H9 (cell line): ENCODE measurements around the gene DUSP10. TPM values are rescaled to one million over a fixed set of nuclear protein-coding genes. Genes with fewer than 3 reads are reported as not detected.

ENCODE experiments used
- DNase-seq: peaks from one replicate; pipeline ENCODE4 v3.0.0-alpha.2; 2017
- H2AFZ ChIP-seq: one replicate; pipeline ENCODE4 v1.6.1; 2013; ENCODE audit warnings: mild to moderate bottlenecking, low read length, control low read depth, moderate library complexity
- H2AK5ac ChIP-seq: 2 replicates; pipeline ENCODE4 v1.6.1; 2013; ENCODE audit warnings: low read length, control low read depth, mixed read lengths; ENCODE audit not compliant: insufficient read length
- H2BK120ac ChIP-seq: one replicate; pipeline ENCODE4 v1.6.1; 2013; ENCODE audit warnings: low read depth, mild to moderate bottlenecking, low read length, control low read depth, inconsistent platforms; ENCODE audit not compliant: poor library complexity, severe bottlenecking
- H2BK12ac ChIP-seq: 2 replicates; pipeline ENCODE4 v1.6.1; 2013; ENCODE audit warnings: low read length, control low read depth, mixed read lengths, low read depth; ENCODE audit not compliant: insufficient read length
- H2BK15ac ChIP-seq: 2 replicates; pipeline ENCODE4 v1.6.1; 2013; ENCODE audit warnings: low read depth, low read length, control low read depth
- H2BK20ac ChIP-seq: one replicate; pipeline ENCODE4 v1.6.1; 2013; ENCODE audit warnings: low read depth, mild to moderate bottlenecking, low read length, control low read depth, inconsistent platforms; ENCODE audit not compliant: poor library complexity, severe bottlenecking
- H2BK5ac ChIP-seq: 2 replicates; pipeline ENCODE4 v1.6.1; 2013; ENCODE audit warnings: low read length, control low read depth, mixed read lengths; ENCODE audit not compliant: insufficient read length
- H3K14ac ChIP-seq: 2 replicates; pipeline ENCODE4 v1.6.1; 2013; ENCODE audit warnings: low read length, control low read depth; ENCODE audit not compliant: insufficient read depth
- H3K18ac ChIP-seq: 2 replicates; pipeline ENCODE4 v1.6.1; 2013; ENCODE audit warnings: low read depth, mild to moderate bottlenecking, mixed read lengths, low read length, control low read depth; ENCODE audit not compliant: insufficient read length
- H3K23ac ChIP-seq: 2 replicates; pipeline ENCODE4 v1.6.1; 2013; ENCODE audit warnings: low read length, control low read depth, mixed read lengths, low read depth; ENCODE audit not compliant: insufficient read length
- H3K23me2 ChIP-seq: 2 replicates; pipeline ENCODE4 v1.6.1; 2013; ENCODE audit warnings: low read depth, mild to moderate bottlenecking, mixed read lengths, low read length, control low read depth; ENCODE audit not compliant: insufficient read length, poor library complexity, severe bottlenecking
- H3K27ac ChIP-seq: 2 replicates; pipeline ENCODE4 v1.5.1; 2013; ENCODE audit warnings: low read length, control low read depth, mixed read lengths, low read depth; ENCODE audit not compliant: insufficient read length
- H3K27me3 ChIP-seq: 2 replicates; pipeline ENCODE4 v1.6.1; 2013; ENCODE audit warnings: low read length, control low read depth, inconsistent platforms; ENCODE audit not compliant: insufficient read depth
- H3K4ac ChIP-seq: 2 replicates; pipeline ENCODE4 v1.6.1; 2013; ENCODE audit warnings: low read depth, mild to moderate bottlenecking, control low read depth, inconsistent platforms, low read length, moderate library complexity
- H3K4me1 ChIP-seq: 2 replicates; pipeline ENCODE4 v1.6.1; 2013; ENCODE audit warnings: low read length, control low read depth, inconsistent platforms; ENCODE audit not compliant: insufficient read depth
- H3K4me2 ChIP-seq: 2 replicates; pipeline ENCODE4 v1.6.1; 2013; ENCODE audit warnings: low read length, control low read depth, mixed read lengths; ENCODE audit not compliant: insufficient read length, insufficient read depth
- H3K56ac ChIP-seq: 2 replicates; pipeline ENCODE4 v1.6.1; 2013; ENCODE audit warnings: low read depth, mild to moderate bottlenecking, mixed read lengths, low read length, control low read depth; ENCODE audit not compliant: insufficient read length
- H3K79me1 ChIP-seq: 2 replicates; pipeline ENCODE4 v1.6.1; 2013; ENCODE audit warnings: low read depth, mild to moderate bottlenecking, moderate library complexity, low read length, control low read depth, inconsistent platforms; ENCODE audit not compliant: insufficient read depth, poor library complexity, severe bottlenecking
- H3K79me2 ChIP-seq: 2 replicates; pipeline ENCODE4 v1.6.1; 2013; ENCODE audit warnings: low read length, control low read depth, inconsistent platforms; ENCODE audit not compliant: insufficient read depth
- H3K9ac ChIP-seq: 2 replicates; pipeline ENCODE4 v1.6.1; 2013; ENCODE audit warnings: low read length, control low read depth, mixed read lengths; ENCODE audit not compliant: insufficient read length; ENCODE audit errors: extremely low read depth
- H3K9me3 ChIP-seq: one replicate; pipeline ENCODE4 v1.6.1; 2013; ENCODE audit warnings: low read depth, low read length, inconsistent platforms; ENCODE audit not compliant: control insufficient read depth
- H3T11ph ChIP-seq: one replicate; pipeline ENCODE4 v1.6.1; 2013; ENCODE audit warnings: mild to moderate bottlenecking, low read length, control low read depth, inconsistent platforms
- H4K20me1 ChIP-seq: one replicate; pipeline ENCODE4 v1.6.1; 2013; ENCODE audit not compliant: control insufficient read depth, insufficient read length, insufficient read depth
- H4K5ac ChIP-seq: 2 replicates; pipeline ENCODE4 v1.6.1; 2013; ENCODE audit warnings: low read depth, mild to moderate bottlenecking, mixed read lengths, low read length, control low read depth; ENCODE audit not compliant: insufficient read length
- H4K8ac ChIP-seq: replicated peaks from 2 replicates; pipeline ENCODE4 v1.6.1; 2013; ENCODE audit warnings: low read length, control low read depth, mixed read lengths, low read depth; ENCODE audit not compliant: insufficient read length
- H4K91ac ChIP-seq: 2 replicates; pipeline ENCODE4 v1.6.1; 2013; ENCODE audit warnings: low read depth, mild to moderate bottlenecking, moderate library complexity, mixed read lengths, low read length, control low read depth; ENCODE audit not compliant: insufficient read length
- H3K27ac Mint-ChIP-seq, 3 experiments: 2 replicates in 2 of 3; 3 replicates in 1 of 3; pipeline ENCODE4 v1.8.0; 2020 to 2021; ENCODE audit warnings: mixed read lengths in 3 of 3, mild to moderate bottlenecking in 1 of 3, moderate library complexity in 1 of 3
- H3K27me3 Mint-ChIP-seq: 2 replicates; pipeline ENCODE4 v1.8.0; 2021; ENCODE audit warnings: low read depth, mild to moderate bottlenecking, moderate library complexity, mixed read lengths
- H3K36me3 Mint-ChIP-seq, 3 experiments: 2 replicates in 2 of 3; 3 replicates in 1 of 3; pipeline ENCODE4 v1.8.0; 2020 to 2021; ENCODE audit warnings: low read depth in 3 of 3, mixed read lengths in 3 of 3; ENCODE audit not compliant: insufficient read depth in 1 of 3
- H3K4me1 Mint-ChIP-seq, 2 experiments: 2 replicates each; pipeline ENCODE4 v1.8.0; 2020; ENCODE audit warnings: mixed read lengths in 2 of 2
- H3K4me3 Mint-ChIP-seq, 2 experiments: 2 replicates in 1 of 2; 3 replicates in 1 of 2; pipeline ENCODE4 v1.8.0; 2020 to 2021; ENCODE audit warnings: mild to moderate bottlenecking in 2 of 2, mixed read lengths in 2 of 2, moderate library complexity in 1 of 2
- H3K9me3 Mint-ChIP-seq, 2 experiments: 2 replicates in 1 of 2; 3 replicates in 1 of 2; pipeline ENCODE4 v1.8.0; 2020; ENCODE audit warnings: mild to moderate bottlenecking in 2 of 2, mixed read lengths in 2 of 2, moderate library complexity in 1 of 2
- CTCF ChIP-seq: fragments of 200-600 bp; sonication (generic); conservative IDR thresholded peaks from 3 replicates; pipeline ENCODE4 v1.8.0; 2021; ENCODE audit warnings: antibody characterized with exemption, mild to moderate bottlenecking
- WGBS: extraction: QIAGEN DNeasy Blood & Tissue Kit; methylation state at CpG from one replicate; pipeline ENCODE4 v1.1.7; 2013; ENCODE audit warnings: missing lambda C conversion rate, low lambda C conversion rate, mixed read lengths; ENCODE audit not compliant: insufficient read length; ENCODE audit errors: extremely low coverage; 5-methylcytosine and 5-hydroxymethylcytosine counted together
- total RNA-seq: library from RNA; stranded (reverse); gene quantifications from 2 replicates; pipeline ENCODE4 v1.2.1, GENCODE V29; 2021

The DUSP10 gene
- total RNA-seq, 1 experiment from 2014 or later: 2.0 TPM

- H3K27me3 ChIP-seq: peaks cover 16% of the 10 kb centered on the region; the same call in 1 of the 2 replicates
- H3K9me3 ChIP-seq: no peaks in the 10 kb centered on the region
- H3K56ac ChIP-seq: no peak overlapping the region
- no peak overlapping the region for H3K4ac ChIP-seq
- H2BK20ac ChIP-seq: no peak overlapping the region
- H3K79me2 ChIP-seq: no peaks in the 10 kb centered on the region; the same call in 1 of the 2 replicates
- H3K9me3 Mint-ChIP-seq: no peaks in the 10 kb centered on the region
- H4K91ac ChIP-seq: no peak overlapping the region
- no peak overlapping the region for H2AFZ ChIP-seq
- H3K27ac Mint-ChIP-seq: no peak overlapping the region
- H3T11ph ChIP-seq: no peak overlapping the region
- H3K27ac ChIP-seq: no peak overlapping the region
- peaks cover 12 to 13% of the 10 kb centered on the region in 2 experiments for H3K4me1 Mint-ChIP-seq
- DNase-seq: no peak
- H3K14ac ChIP-seq: no peak overlapping the region
- no peak overlapping the region for H4K8ac ChIP-seq
- no peaks in the 10 kb centered on the region for H3K79me1 ChIP-seq
- H3K18ac ChIP-seq: no peak overlapping the region
- no peaks in the 10 kb centered on the region for H4K20me1 ChIP-seq
- peaks cover 0 to 26% (median 18%) of the 10 kb centered on the region in 3 experiments; a peak in 4 of 7 replicates for H3K36me3 Mint-ChIP-seq
- H3K23me2 ChIP-seq: peaks cover 26% of the 10 kb centered on the region
- H2BK120ac ChIP-seq: no peak overlapping the region
- no CpG with 5 or more reads among the region's 6 CpGs for WGBS
- no peak overlapping the region for H3K4me2 ChIP-seq
- H2BK12ac ChIP-seq: no peak overlapping the region
- TF ChIP-seq CTCF: no peak
- H4K5ac ChIP-seq: no peak overlapping the region
- no peak overlapping the region for H2AK5ac ChIP-seq
- H3K9ac ChIP-seq: no peak overlapping the region
- no peak overlapping the region for H3K4me3 Mint-ChIP-seq
- peaks cover 4% of the 10 kb centered on the region; the same call in 1 of the 2 replicates for H3K4me1 ChIP-seq
- no peak overlapping the region for H2BK15ac ChIP-seq
- H3K23ac ChIP-seq: no peak overlapping the region
- no peaks in the 10 kb centered on the region; the same call in 1 of the 2 replicates for H3K27me3 Mint-ChIP-seq
- no peak overlapping the region for H2BK5ac ChIP-seq
Measured at GRCh38 chr1:221739677-221740025, 2.2 kb downstream of the DUSP10 start.
